ENCODE results near the gene NPAS3.

NPAS3 gene

GRCh38 chr14:33009673-33010072 is 71.0 kb downstream of the NPAS3 start:
- in situ Hi-C loops (cut with HindIII; ENCODE audit: low sequenced_read_pairs): no loop called here

GRCh38 chr14:33010495-33010894 is 71.8 kb downstream of the NPAS3 start:
- in situ Hi-C loops (cut with HindIII; ENCODE audit: low sequenced_read_pairs): no loop called here

GRCh38 chr14:33014710-33015109 is 76.0 kb downstream of the NPAS3 start:
- in situ Hi-C loops (cut with HindIII; ENCODE audit: low sequenced_read_pairs): no loop called here

- in situ Hi-C loops (cut with HindIII; ENCODE audit: low sequenced_read_pairs): no loop called here
Observed at GRCh38 chr14:33016613-33017012, 77.9 kb downstream of the NPAS3 start.

- in situ Hi-C loops (cut with HindIII; ENCODE audit: low sequenced_read_pairs): no loop called here
Observed at GRCh38 chr14:33017016-33017415, 78.3 kb downstream of the NPAS3 start.

- in situ Hi-C loops (cut with HindIII; ENCODE audit: low sequenced_read_pairs): no loop called here
Observed at GRCh38 chr14:33019346-33019745, 80.7 kb downstream of the NPAS3 start.

- in situ Hi-C loops (cut with HindIII; ENCODE audit: low sequenced_read_pairs): no loop called here
Observed at GRCh38 chr14:33026850-33027430, 88.3 kb downstream of the NPAS3 start.

GRCh38 chr14:33029511-33029910 is 90.8 kb downstream of the NPAS3 start:
- in situ Hi-C loops (cut with HindIII; ENCODE audit: low sequenced_read_pairs): no loop called here

GRCh38 chr14:33030386-33030785 is 91.7 kb downstream of the NPAS3 start:
- in situ Hi-C loops (cut with HindIII; ENCODE audit: low sequenced_read_pairs): no loop called here

- in situ Hi-C loops (cut with HindIII; ENCODE audit: low sequenced_read_pairs): no loop called here
Observed at GRCh38 chr14:33035416-33036194, 96.9 kb downstream of the NPAS3 start.

GRCh38 chr14:33039311-33039710 is 100.6 kb downstream of the NPAS3 start:
- in situ Hi-C loops (cut with HindIII; ENCODE audit: low sequenced_read_pairs): no loop called here

- in situ Hi-C loops (cut with HindIII; ENCODE audit: low sequenced_read_pairs): no loop called here
Observed at GRCh38 chr14:33040372-33041140, 101.9 kb downstream of the NPAS3 start.

- in situ Hi-C loops (cut with HindIII; ENCODE audit: low sequenced_read_pairs): no loop called here
Observed at GRCh38 chr14:33042591-33042990, 103.9 kb downstream of the NPAS3 start.

GRCh38 chr14:33045760-33046159 is 107.1 kb downstream of the NPAS3 start:
- in situ Hi-C loops (cut with HindIII; ENCODE audit: low sequenced_read_pairs): no loop called here

GRCh38 chr14:33052943-33053342 is 114.3 kb downstream of the NPAS3 start:
- in situ Hi-C loops (cut with HindIII; ENCODE audit: low sequenced_read_pairs): no loop called here

- in situ Hi-C loops (cut with HindIII; ENCODE audit: low sequenced_read_pairs): no loop called here
Observed at GRCh38 chr14:33056213-33056612, 117.5 kb downstream of the NPAS3 start.

GRCh38 chr14:33057585-33057984 is 118.9 kb downstream of the NPAS3 start:
- in situ Hi-C loops (cut with HindIII; ENCODE audit: low sequenced_read_pairs): no loop called here

GRCh38 chr14:33061667-33062325 is 123.1 kb downstream of the NPAS3 start:
- in situ Hi-C loops (cut with HindIII; ENCODE audit: low sequenced_read_pairs): no loop called here

GRCh38 chr14:33062476-33062875 is 123.8 kb downstream of the NPAS3 start:
- in situ Hi-C loops (cut with HindIII; ENCODE audit: low sequenced_read_pairs): no loop called here

GRCh38 chr14:33062881-33063280 is 124.2 kb downstream of the NPAS3 start:
- in situ Hi-C loops (cut with HindIII; ENCODE audit: low sequenced_read_pairs): no loop called here

- in situ Hi-C loops (cut with HindIII; ENCODE audit: low sequenced_read_pairs): no loop called here
Observed at GRCh38 chr14:33063521-33063920, 124.8 kb downstream of the NPAS3 start.
